T-helper 1 cell (primary cell): Measurements from ENCODE around the gene LAMA1.
"Not testable (repeated sequence)": the region's sequence is repeated elsewhere in the genome, so short reads cannot be mapped to it uniquely, and the experiment has no call there.

Experiments used
- DNase-seq, 5 donors: peaks; one replicate each; pipeline ENCODE4 v3.0.0-alpha.2; 2012 to 2020
- total RNA-seq, 4 donors: gene quantifications; one replicate each; lab custom pipeline; 2026; lab: John Stamatoyannopoulos, UW

LAMA1 gene
- 0 to 0.12 (median 0) reads per million in 4 donors for total RNA-seq

GRCh38 chr18:7117390-7118355 lies at the start of gene LAMA1:
LAMA1 (minus strand) TSS chr18:7117797; CDS start chr18:7117720, 77 bp downstream.
- no peak for DNase-seq

DNA sequence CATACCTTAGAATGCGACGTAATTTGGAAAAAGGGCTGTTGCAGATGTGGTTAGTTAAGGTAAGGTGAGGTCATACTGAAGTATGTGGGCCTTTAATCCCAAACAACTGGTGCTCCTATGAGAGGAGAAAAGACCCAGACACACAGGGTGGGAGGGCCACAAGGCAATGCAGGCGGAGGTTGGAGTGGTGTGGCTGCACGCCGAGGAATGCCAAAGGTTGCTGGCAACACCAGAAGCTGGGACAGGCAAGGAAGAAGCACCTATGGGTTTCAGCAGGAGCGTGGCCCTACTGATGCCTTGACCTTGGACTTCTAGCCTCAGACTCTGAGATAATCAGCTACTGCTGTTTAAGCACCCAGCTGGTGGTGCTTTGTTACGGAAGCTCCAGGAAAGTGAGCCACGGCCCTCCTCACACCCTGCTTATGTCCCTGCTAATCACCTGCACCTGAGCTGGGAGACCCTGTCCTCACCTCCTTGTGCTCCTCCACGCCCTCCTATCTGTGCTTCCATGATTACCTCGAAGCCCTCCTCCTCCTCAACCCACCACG lies 48.3 kb upstream of the LAMA1 start:
- no peak for DNase-seq

DNA sequence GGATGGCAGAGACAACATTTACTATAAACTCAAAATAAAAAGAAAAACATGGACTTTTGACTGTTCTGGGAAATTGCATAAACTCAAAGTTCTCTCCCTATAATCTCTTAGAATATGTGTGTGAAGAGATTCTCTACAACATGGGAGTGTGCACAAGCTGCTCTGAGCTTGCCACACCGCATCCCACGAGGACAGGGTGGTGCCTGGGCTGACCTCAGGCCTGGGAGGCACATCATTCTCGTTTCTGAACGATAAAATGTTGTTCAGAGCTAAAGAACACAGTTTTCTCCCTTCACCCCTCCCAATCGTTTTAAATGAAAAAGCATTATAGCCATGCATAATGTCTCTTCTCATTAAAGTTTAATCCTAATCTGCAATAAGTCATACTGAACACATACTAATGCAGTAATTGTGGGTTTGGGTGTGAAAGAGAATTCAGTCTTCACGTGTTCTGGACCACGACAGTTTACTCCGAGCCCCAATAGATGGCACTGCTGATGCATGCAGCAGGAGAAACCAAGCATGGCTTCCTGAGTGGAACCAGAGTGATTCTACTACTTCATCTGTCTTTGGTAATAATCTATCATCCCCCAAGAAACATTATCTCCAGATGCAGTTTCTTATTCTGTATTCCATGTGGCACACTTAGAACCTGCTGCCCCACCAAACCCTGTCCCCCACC lies 46.9 kb upstream of the LAMA1 start:
- DNase-seq: no peak

- DNase-seq: no peak
Observed at GRCh38 chr18:7158216-7158615, 40.6 kb upstream of the LAMA1 start.

DNA sequence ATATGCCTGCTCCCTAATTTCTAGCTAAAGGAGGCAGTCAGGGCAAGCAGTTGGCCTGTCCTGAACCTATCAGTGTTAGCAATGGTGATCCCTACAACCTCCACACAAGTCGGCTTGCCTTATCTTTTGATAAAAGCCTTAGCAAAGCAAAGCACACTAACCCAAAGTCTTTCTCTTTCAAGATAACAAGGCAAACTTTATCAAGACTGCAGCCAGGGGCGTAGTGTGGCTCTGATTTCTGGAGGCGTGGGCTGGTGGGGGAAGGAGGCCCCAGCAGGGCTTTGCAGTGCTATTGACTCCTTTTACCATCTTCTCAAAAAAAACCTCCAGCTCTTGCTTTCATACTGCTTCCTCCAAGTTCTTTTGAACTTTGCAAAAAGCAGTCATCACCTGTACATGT lies 40.2 kb upstream of the LAMA1 start:
- no peak for DNase-seq

GRCh38 chr18:7155887-7156286 lies 38.3 kb upstream of the LAMA1 start:
- no peak for DNase-seq

GRCh38 chr18:7155092-7155491 lies 37.5 kb upstream of the LAMA1 start:
- no peak for DNase-seq

- DNase-seq: no peak
Observed at GRCh38 chr18:7152440-7152839, 34.8 kb upstream of the LAMA1 start.

DNA sequence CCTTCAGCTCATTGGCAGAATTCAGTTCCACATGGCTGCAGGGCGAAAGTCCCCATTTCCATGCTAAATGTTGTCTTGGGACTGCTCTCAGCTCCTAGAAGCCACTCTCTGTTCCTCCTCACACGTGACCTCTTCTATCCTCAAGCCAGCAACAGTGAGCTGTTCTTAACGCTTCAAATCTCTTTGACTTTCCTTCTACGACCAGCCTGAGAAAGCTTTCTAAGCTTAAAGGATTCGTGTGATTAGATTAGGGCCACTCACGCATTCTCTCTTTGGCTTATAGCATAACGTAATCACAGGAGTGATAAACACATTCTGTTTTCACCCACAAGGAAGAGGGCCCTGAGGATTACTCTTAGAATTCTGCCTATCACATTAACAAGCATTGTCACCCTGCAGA lies 29.8 kb upstream of the LAMA1 start:
- DNase-seq: no peak

GRCh38 chr18:7146067-7146466 lies 28.5 kb upstream of the LAMA1 start:
- DNase-seq: no peak

DNA sequence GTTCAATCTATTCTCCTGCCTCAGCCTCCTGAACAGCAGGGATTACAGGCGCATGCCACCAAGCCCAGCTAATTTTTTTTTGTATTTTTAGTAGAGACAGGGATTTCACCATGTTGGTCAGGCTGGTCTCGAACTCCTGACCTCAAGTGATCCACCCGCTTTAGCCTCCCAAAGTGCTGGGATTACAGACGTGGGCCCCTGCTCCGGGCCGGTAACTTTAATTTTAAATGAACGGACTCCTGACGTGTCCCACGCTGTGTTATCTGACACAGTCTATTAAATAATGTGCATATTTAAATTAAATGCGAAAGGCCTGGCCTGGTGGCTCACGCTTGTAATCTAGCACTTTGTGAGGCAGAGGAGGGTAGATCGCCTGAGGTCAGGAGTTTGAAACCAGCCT lies 27.3 kb upstream of the LAMA1 start:
- DNase-seq: not testable (repeated sequence)

GRCh38 chr18:7141287-7141686 lies 23.7 kb upstream of the LAMA1 start:
- DNase-seq: no peak

DNA sequence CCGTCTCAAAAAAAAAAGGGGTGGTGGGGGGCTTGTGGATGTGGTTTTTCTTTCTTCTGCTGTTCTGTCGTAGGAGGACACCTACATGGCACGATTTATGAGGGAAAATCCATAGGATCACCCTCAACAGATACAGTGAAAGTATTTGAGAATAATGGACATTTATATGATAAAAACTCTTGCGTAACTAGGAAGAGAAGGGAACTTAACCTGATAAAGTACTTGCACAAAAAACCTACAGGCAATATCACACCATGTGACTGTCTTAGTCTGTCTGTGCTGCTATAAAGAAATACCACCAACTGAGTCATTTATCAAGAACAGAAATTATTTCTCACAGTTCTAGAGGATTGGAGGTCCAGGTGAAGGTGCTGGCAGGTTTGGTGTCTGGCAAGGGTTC lies 21.8 kb upstream of the LAMA1 start:
- no peak for DNase-seq

DNA sequence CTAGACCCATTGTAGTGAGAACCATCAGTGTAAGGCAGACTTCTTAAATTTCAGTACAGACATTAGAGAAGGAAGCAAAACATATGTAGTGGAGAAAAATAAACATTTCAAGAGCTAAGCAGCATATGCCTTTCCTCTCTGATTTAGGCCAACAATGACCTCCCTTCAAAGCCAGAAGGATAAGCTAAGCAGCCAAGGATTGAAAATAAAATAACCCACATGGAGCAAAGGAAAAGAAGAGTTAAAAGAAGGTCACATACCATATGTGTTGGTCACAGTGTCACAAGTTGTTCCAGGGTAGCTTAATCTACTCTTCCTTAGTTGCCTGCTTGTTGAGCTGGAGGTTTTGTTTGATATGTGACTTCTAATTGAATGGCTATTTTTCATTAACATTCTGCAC lies 15.6 kb upstream of the LAMA1 start:
- no peak for DNase-seq

DNA sequence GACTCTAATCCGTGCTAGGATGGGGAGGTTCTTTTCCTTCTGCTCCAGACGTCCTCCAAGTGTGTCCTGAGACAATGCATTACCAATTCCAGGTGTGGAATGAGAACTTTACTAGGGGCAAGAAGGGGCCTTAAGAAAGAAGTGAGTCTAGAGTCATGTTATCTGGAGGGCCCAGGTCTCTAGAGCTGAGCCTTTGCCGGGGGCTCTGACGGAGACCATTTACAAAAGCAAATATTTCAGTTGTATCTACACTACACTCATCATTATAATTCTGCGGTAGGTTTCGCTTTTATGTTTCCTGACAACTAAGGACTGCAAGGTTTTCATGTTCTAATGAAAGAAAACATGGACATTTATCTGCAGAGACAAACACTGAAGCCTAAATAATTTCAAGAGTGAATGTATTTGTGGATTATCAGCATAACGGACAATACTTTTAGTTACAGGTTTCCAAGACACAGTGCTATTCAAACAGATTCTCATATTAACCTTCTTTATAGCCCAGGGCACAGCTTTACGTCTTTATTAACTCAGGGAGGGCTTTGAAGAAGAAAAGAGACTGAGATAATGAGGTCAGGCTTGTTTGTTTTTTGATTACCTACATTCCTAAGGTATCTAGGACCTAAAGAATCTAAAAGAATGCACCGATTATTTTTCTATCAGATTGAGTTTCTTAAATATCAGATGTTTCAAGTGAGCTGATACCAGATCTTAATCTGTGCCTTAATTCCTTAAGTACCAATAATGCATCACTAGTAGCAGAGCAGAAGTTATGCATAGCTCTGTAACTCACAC lies 15.0 kb upstream of the LAMA1 start:
- DNase-seq: no peak

- DNase-seq: no peak
Observed at GRCh38 chr18:7122376-7122775, 4.8 kb upstream of the LAMA1 start.

DNA sequence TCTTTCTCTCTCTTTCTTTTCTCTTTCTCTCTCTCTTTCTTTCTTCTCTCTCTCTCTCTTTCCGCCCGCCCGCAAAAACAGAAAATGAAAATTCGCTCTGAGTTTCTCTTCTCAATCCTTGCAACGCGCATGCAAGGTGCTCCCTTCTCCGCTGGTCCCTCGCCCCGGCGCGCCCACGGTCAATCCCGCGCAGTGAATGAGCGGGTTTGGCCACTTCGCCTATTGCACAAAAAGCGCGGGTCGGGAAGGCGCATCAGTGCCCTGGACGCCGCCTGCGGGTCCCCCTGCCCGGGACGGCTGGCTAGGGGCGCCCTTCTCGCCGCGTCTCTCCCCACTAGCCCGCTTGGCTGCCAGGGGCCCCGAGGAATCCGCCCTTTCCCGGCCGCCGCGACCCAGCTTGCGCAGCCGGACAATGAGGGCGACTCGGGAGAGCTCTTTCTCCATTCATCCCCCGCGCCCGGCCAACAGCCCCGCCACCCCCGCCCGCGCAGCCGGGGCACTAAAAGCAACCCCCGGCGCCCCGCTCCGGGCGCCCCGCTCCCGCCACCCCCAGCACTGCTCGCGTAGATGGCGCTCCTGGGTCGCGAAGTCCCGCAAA lies 706 bp downstream of the LAMA1 start:
- DNase-seq: no peak

DNA sequence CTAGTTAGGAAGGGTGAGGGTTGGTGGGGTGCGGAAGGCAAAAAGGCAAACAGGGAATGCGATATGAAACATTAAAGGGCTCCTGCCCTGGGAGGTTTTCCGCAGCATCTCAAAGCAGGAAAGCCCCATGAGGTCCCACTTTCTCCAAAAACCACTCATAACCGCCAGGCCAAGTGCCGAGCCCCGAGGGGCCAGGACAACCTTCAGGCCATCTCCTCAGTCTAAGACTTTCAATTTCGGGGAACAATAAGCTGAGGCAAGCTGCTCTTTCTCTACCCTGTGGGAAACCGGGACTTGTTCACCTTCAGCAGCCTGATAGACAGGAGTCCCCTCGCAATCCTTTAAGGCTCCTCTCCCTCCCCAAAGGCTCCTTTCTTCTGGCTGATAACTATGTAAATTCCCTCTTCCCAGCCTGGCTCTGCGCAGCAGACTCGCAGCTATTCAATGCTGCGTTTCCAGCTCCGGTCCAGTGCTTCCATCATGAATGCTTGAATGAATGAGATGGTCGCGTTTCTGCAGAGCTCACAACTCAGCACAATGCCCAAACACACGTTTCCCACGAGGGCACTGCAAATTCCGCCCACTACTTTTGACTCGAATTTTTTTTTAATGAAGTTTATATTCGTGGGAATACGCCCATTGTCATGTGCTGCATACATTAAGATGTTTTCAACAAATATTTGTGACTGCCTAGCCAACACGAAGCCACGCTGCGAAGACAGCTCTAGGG lies 1.4 kb downstream of the LAMA1 start:
- DNase-seq: no peak

DNA sequence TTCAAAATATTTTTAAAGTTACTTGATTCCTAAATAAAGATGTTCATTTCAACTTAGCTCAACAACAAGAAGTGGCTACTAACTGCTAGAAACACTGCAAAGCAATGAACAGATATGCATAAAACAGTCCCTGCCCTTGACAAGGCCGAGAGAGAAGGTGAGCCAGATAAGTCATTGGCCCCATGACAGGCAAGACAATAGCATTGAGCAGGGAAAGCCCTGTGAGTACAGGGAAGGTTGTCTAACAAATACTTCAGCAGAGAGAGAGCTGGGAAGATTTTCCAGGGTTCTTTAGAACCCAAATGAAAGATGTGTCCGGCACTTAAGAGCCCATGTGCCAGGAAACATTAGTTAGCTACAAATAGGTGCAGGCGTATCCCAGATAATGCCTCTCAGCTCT lies 4.7 kb downstream of the LAMA1 start:
- DNase-seq: no peak

DNA sequence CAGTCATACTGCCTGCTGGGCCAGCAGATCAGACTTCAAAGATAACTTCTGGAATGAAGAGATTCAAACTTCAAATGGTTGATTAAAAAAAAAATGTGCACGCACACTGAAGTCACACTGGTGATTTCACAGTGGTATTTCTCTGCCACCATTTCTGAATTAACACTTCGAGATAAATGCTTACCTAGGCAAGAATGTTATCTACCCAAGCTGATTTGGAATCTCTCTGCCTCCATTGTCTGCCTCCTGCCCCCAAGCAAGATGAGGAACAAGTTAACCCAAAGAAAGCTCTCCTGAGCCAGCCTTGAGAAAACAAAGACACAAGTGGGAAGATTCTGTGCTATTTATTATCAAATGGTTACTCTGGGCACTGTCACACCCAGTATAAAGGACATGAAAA lies 6.5 kb downstream of the LAMA1 start:
- no peak for DNase-seq

GRCh38 chr18:7105943-7106342 lies 11.7 kb downstream of the LAMA1 start:
- DNase-seq: no peak

- no peak for DNase-seq
Observed at GRCh38 chr18:7105268-7105667, 12.3 kb downstream of the LAMA1 start.
